Measurements from ENCODE around the gene MSI1.

Gene MSI1

DNA sequence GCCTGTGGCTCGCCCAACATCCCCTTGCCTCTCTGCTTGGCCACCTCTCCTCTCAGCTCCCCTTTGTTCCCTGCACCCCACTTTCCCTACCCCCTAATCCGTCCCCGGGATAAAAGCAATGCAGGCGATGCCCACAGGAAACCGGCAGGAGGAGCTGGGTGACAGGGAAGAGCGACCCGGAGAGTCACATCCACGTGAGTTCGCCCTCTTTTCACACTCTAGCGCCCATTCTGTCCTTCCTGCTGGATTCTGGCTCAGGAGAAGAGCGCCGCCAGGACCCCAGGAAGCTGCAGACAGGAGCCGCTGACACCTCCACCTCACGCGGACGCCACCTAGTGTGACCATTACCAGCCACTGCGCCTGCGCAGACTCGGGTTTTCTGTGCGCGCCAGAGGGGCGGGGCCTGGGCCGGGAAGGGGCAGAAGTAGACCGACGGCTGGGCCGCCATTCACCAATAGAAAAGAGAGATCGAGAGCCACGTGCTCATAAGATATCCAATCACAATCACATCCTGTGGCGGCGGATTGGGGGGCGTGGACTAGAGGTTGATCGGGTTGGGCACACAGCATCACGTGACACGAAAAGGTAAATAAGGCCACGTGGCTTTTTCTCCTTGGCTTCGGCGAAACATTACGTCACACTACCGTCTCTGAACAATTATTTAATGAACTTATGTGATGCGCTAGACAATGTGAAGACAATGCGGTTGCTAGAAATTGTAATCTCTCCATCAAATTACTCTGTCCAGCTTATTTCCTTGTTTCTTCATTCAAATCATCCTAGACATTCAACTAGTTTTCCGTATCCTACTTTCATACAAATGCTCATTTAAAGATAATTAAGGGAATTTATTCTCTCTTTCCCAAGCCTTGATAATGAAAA lies 51.5 kb downstream of the MSI1 start:
- DNase-seq: peak; percentile 99

DNA sequence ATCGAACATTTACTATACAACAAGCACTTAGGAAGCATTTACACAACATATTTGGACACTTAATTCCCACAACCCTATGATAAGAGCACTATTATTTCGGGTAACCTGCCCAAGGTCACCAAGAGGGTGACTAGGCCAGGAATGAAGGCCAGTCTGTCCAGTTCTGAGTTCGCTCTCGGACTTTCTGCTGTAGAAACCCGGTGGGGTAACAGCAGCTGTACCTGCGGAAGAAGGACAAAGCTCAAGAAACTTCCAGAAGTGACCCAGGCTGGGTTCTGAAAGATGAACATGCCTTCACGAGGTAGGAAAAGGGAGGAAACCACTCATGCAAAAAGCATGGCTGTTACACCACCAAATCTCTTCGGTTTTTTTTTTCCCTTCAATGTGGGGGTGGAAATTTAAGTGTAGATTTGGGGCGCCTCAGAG lies 52.2 kb downstream of the MSI1 start:
- DNase-seq: no peak

DNA sequence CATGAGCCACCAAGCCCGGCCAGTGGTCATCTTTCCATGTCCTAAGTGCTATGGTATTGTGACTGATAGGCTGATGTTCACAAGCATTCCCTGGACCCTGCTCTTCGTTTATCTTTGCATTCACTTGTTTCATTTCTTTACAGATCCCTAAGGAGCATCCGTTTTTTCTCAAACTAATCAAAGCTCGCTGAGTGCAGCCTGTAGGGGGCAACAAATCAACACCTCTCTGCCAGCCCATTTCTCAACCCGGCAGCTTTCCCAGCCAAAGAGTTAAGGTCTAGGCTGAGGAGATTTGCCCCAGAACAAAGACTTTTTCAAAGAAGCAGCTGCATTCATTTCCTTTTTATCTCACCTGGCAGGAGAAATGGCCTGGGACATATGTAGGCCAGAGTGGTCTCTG lies 54.7 kb downstream of the MSI1 start:
- DNase-seq: no peak

DNA sequence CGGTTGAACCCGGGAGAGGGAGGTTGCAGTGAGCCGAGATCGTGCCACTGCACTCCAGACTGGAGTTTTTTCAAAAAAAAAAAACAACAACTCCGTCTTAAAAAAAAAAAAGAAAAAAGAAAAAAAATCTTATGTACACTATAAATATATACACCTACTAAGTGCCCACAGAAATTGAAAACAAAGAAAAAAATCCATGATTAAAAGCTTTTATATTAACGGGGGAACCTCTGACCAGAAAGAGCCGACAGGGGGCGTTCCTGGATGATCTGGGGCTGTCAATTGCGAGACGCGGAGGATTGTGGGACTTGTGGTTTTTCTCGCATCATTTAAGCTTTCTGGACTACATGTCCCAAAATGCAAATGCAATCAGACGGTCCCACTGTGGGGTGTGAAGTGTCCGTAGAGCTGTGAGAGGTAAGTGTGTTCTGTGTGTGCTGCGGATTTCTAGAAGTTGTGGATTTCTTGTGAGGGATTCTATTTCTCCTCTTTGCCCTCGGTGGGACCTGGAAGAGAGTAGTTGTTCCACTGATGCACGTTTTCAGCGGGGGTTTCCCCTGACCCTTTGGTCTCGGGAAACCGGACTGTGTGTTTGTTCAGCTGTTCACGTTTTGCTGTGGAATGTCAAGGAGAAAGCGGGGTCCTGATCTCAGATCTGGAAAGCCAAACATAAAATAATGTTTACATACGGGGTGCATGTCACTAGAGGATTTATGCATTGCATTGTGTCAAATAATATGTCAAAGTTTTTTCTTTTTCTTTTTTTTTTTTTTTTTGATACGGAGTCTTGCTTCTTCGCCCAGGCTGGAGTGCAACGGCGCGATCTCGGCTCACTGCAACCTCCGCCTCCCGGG lies 66.8 kb downstream of the MSI1 start, which contains the start of gene SIRT4:
Gene SIRT4 (plus strand): TSS at position 360 of the 854 bp plus-strand sequence. CDS start 1,241 bp downstream, outside the sequence.
- peak; percentile 78 for DNase-seq

DNA sequence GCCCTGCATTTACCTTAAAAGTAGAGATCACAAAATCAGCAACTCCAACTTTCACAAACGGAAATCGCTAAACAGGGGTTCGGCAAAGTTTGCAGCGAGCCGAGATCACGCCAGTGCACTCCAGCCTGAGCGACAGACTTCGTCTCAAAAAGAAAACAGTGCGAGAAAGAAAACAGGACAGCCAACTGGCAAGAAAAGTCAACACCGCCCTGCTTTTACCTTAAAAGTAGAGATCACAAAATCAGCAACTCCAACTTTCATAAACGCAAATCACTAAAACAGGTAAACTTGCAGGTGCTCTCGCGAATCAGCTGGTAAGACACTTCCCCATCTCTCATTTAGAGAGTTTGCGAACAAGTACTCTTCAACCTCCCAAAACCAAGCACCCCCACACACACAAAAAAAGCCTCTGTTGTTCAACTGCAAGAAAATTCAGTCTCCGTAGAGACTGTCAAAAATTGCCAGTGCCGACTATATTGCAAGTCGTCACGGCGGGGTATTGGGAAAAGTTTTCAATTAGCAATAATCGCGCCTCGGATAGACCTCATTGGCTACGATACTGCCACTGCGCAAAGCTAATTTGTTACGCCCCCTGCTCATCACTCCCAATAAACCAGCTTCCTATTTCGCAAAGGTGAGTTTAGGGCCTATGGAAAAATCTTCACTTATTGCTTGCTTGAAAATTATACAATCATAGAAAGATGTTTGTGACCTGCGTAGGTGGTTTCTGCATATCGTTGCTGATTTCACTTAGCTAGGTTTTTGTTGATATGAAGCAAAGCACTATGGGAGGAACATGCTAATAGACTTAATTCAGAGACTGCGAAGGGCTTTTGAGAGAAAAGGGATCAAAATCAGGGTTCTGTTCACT lies 76.1 kb downstream of the MSI1 start, which contains the start of gene RNU4-1:
Gene RNU4-1 (minus strand): TSS at position 577 of the 871 bp plus-strand sequence.
- DNase-seq: peak; percentile 97

DNA sequence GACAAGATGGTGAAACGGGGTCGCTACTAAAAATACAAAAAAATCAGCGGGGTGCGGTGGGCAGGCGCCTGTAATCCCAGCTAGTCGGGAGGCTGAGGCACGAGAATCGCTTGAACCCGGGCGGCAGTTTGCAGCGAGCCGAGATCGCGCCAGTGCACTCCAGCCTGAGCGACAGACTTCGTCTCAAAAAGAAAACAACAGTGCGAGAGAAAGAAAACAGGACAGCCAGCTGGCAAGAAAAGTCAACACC lies 76.6 kb downstream of the MSI1 start:
- no peak for DNase-seq

Measured in SHP77 treated with DMSO at 0.1 percent for 48 hours (cell line).